GM12878 (cell line): Measurements from ENCODE around the gene TCF7L1. TPM values are rescaled to one million over a fixed set of nuclear protein-coding genes. Genes with fewer than 3 reads are reported as not detected.

Experiments
- ATAC-seq: fragments of 200-7000 bp; cut with Tn5 transposase; 3 replicates; pipeline ENCODE4 v1.9.1; 2020; ENCODE audit warnings: mild to moderate bottlenecking, moderate library complexity
- BruUV-seq: library from RNA; stranded (reverse); fragments of 400-500 nt; replicated peaks from 2 replicates; lab custom pipeline; 2021; lab: Mats Ljungman, UMichigan
- CTCF ChIA-PET: fragments of 300-600 bp; sonication (Branson Sonifier 250); formaldehyde crosslinking; extraction: SDS; loops from one replicate; lab custom pipeline; 2021; ENCODE audit warnings: inconsistent platforms; lab: Yijun Ruan, JAX
- POLR2A ChIA-PET: fragments of 350-600 bp; formaldehyde crosslinking; extraction: SDS; loops from one replicate; lab custom pipeline; 2021; ENCODE audit warnings: inconsistent platforms; lab: Charles Lee
- RAD21 ChIA-PET: fragments of 300-600 bp; sonication (Branson Sonifier 250); formaldehyde crosslinking; loops from one replicate; lab custom pipeline; 2023; ENCODE audit warnings: antibody characterized with exemption; ENCODE audit not compliant: unreplicated experiment; lab: Charles Lee
- SMC1A ChIA-PET: fragments of 300-600 bp; sonication (Branson Sonifier 250); formaldehyde crosslinking; loops from one replicate; lab custom pipeline; 2023; ENCODE audit not compliant: unreplicated experiment, uncharacterized antibody; lab: Charles Lee
- DNase-seq: peaks from one replicate; pipeline ENCODE4 v3.0.0-alpha.2; 2011; ENCODE audit warnings: low read depth, low spot score
- FAIRE-seq: peaks from 3 replicates; lab custom pipeline; 2011; peaks lifted over from hg19 to GRCh38; lab: Jason Lieb, UNC
- H2AFZ ChIP-seq: 2 replicates; pipeline ENCODE4 v1.6.0; 2011; ENCODE audit warnings: low read depth, low read length, control low read depth; ENCODE audit not compliant: control insufficient read depth
- H3K27ac ChIP-seq: 2 replicates; pipeline ENCODE4 v1.5.1; 2011; ENCODE audit warnings: control low read depth; ENCODE audit not compliant: control insufficient read depth, insufficient read depth
- H3K27me3 ChIP-seq, 2 experiments: replicated peaks in 1 of 2; 2 replicates each; pipeline versions ENCODE4 v1.6.0 to v1.6.1; 2011; ENCODE audit warnings: low read length in 1 of 2; ENCODE audit not compliant: control insufficient read depth in 2 of 2, insufficient read depth in 2 of 2
- H3K36me3 ChIP-seq, 2 experiments: 2 replicates each; pipeline ENCODE4 v1.5.1; 2011; ENCODE audit warnings: low read length in 1 of 2; ENCODE audit not compliant: control insufficient read depth in 2 of 2, insufficient read depth in 2 of 2
- H3K4me1 ChIP-seq: 2 replicates; pipeline ENCODE4 v1.6.1; 2011; ENCODE audit warnings: mild to moderate bottlenecking, low read length, moderate library complexity, mixed read lengths; ENCODE audit not compliant: control insufficient read depth, insufficient read depth
- H3K4me2 ChIP-seq: 2 replicates; pipeline ENCODE4 v1.6.0; 2011; ENCODE audit warnings: control low read depth; ENCODE audit not compliant: control insufficient read depth, insufficient read depth
- H3K4me3 ChIP-seq: fragments of 200-600 bp; sonication (generic); 2 replicates; pipeline ENCODE4 v1.5.1; 2016
- H3K79me2 ChIP-seq: 2 replicates; pipeline ENCODE4 v1.6.0; 2011; ENCODE audit warnings: low read length; ENCODE audit not compliant: control insufficient read depth, insufficient read depth
- H3K9ac ChIP-seq: 2 replicates; pipeline ENCODE4 v1.8.0; 2011; ENCODE audit warnings: low read length, control low read depth, mixed read lengths; ENCODE audit not compliant: control insufficient read depth, insufficient read depth
- H3K9me3 ChIP-seq: replicated peaks from 3 replicates; pipeline ENCODE4 v1.5.1; 2011; ENCODE audit warnings: mild to moderate bottlenecking, low read length; ENCODE audit not compliant: control insufficient read depth, insufficient read depth
- H4K20me1 ChIP-seq: 2 replicates; pipeline ENCODE4 v1.6.0; 2011; ENCODE audit not compliant: control insufficient read depth, insufficient read depth
- BCL11A ChIP-seq: IDR thresholded peaks from 2 replicates; pipeline ENCODE4 v1.6.1; 2011; ENCODE audit warnings: low read depth, low read length
- CBX3 ChIP-seq: fragments of 200-600 bp; sonication (generic); IDR thresholded peaks from 2 replicates; pipeline ENCODE4 v1.6.1; 2016; ENCODE audit warnings: low read depth, borderline replicate concordance
- CHD1 ChIP-seq: IDR thresholded peaks from 2 replicates; pipeline ENCODE4 v1.6.1; 2012; ENCODE audit warnings: low read depth, low read length, improper control_type of control experiment
- EZH2 ChIP-seq: IDR thresholded peaks from 2 replicates; pipeline ENCODE4 v1.6.1; 2012; ENCODE audit warnings: low read depth, mild to moderate bottlenecking, control low read depth, inconsistent platforms, low read length, borderline replicate concordance; ENCODE audit not compliant: control insufficient read depth
- GATAD2B ChIP-seq: fragments of 450-650 bp; conservative IDR thresholded peaks from 2 replicates; pipeline ENCODE4 v1.6.1; 2017; ENCODE audit warnings: low read depth, mild to moderate bottlenecking, moderate library complexity
- HDAC2 ChIP-seq: fragments of 200-600 bp; sonication (generic); IDR thresholded peaks from 2 replicates; pipeline ENCODE4 v1.6.1; 2017
- PML ChIP-seq: IDR thresholded peaks from 2 replicates; pipeline ENCODE4 v1.6.1; 2012; ENCODE audit warnings: low read length, inconsistent platforms
- POLR2AphosphoS2 ChIP-seq: IDR thresholded peaks from 2 replicates; pipeline ENCODE4 v1.6.1; 2011; ENCODE audit warnings: low read depth, mild to moderate bottlenecking, low read length, improper control_type of control experiment, moderate library complexity
- RBBP5 ChIP-seq: fragments of 200-600 bp; sonication (generic); conservative IDR thresholded peaks from 2 replicates; pipeline ENCODE4 v1.6.1; 2016
- SIN3A ChIP-seq: IDR thresholded peaks from 2 replicates; pipeline ENCODE4 v1.6.1; 2012; ENCODE audit warnings: low read depth, low read length, improper control_type of control experiment
- YBX1 ChIP-seq: fragments of 450-650 bp; IDR thresholded peaks from 2 replicates; pipeline ENCODE4 v1.6.1; 2016; ENCODE audit warnings: antibody characterized with exemption
- WGBS: methylation state at CpG from one replicate; pipeline ENCODE4 v1.1.6; 2016; ENCODE audit warnings: low lambda C conversion rate; ENCODE audit not compliant: insufficient replicate concordance, insufficient coverage; ENCODE audit errors: missing lambda C conversion rate; 5-methylcytosine and 5-hydroxymethylcytosine counted together
- in situ Hi-C: fragments of 300-500 bp; cut with MboI; formaldehyde crosslinking; loops from 9 replicates; pipeline ENCODE4 v1.14.3; 2018; ENCODE audit warnings: mixed read lengths
- intact Hi-C: fragments of 100-400 bp; cut with micrococcal nuclease; formaldehyde crosslinking; loops from one replicate; pipeline ENCODE4 v1.14.2; 2022; ENCODE audit not compliant: unreplicated experiment
- polyA plus RNA-seq, 11 experiments: library from polyadenylated mRNA; depleted of rRNA in 4 of 11; unstranded in 6 of 11; stranded (reverse) in 5 of 11; fragments of >200 nt; fragmentation: Nextera tagmentation in 4 of 11; fragmentation: Illumina TruSeq in 1 of 11; extraction: Ambion mirVana in 4 of 11; extraction: Trizol in 1 of 11; gene quantifications; 1 replicate in 1 of 11; 2 replicates in 10 of 11; pipeline versions ENCODE4 v1.2.1 to v1.2.3, GENCODE V29; 2011 to 2016; ENCODE audit warnings: inconsistent platforms in 2 of 11, missing spikeins in 2 of 11, low read depth in 1 of 11
- total RNA-seq, 4 experiments: library from RNA; depleted of rRNA in 3 of 4; stranded (reverse); fragments of >200 nt in 3 of 4; fragmentation: Illumina TruSeq in 1 of 4; extraction: Trizol in 1 of 4; gene quantifications; 2 replicates each; pipeline versions ENCODE4 v1.2.1 to v1.2.3, GENCODE V29; 2013 to 2021
- TF ChIP-seq, protein P1 (sequence below): fragments of 450-650 bp; formaldehyde crosslinking; IDR thresholded peaks from 2 replicates; pipeline ENCODE4 v1.4.0; 2020; ENCODE audit warnings: mild to moderate bottlenecking, moderate library complexity

The TCF7L1 gene
- total and polyA plus RNA-seq, 10 of the 15 experiments (the other 5 are each of a cell fraction or from before 2014, with no cell fraction given), result 0.03 to 0.11 (median 0.10) TPM; not detected in 7

- Histone ChIP-seq H3K27me3 (no peaks in the 10 kb centered on the region; a peak in 1 of 4 replicates), H3K4me2 (no peak overlapping the region)
- TF ChIP-seq CHD1 (no peak), EZH2 (no peak), GATAD2B (no peak), YBX1 (no peak), RBBP5 (no peak), BCL11A (no peak), SIN3A (no peak), CBX3 (no peak), PML (no peak), POLR2AphosphoS2 (no peak), HDAC2 (no peak)
- TF ChIP-seq, protein P1, sequence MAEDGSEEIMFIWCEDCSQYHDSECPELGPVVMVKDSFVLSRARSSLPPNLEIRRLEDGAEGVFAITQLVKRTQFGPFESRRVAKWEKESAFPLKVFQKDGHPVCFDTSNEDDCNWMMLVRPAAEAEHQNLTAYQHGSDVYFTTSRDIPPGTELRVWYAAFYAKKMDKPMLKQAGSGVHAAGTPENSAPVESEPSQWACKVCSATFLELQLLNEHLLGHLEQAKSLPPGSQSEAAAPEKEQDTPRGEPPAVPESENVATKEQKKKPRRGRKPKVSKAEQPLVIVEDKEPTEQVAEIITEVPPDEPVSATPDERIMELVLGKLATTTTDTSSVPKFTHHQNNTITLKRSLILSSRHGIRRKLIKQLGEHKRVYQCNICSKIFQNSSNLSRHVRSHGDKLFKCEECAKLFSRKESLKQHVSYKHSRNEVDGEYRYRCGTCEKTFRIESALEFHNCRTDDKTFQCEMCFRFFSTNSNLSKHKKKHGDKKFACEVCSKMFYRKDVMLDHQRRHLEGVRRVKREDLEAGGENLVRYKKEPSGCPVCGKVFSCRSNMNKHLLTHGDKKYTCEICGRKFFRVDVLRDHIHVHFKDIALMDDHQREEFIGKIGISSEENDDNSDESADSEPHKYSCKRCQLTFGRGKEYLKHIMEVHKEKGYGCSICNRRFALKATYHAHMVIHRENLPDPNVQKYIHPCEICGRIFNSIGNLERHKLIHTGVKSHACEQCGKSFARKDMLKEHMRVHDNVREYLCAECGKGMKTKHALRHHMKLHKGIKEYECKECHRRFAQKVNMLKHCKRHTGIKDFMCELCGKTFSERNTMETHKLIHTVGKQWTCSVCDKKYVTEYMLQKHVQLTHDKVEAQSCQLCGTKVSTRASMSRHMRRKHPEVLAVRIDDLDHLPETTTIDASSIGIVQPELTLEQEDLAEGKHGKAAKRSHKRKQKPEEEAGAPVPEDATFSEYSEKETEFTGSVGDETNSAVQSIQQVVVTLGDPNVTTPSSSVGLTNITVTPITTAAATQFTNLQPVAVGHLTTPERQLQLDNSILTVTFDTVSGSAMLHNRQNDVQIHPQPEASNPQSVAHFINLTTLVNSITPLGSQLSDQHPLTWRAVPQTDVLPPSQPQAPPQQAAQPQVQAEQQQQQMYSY (CRISPR knock-in tag), result no peak
- TF ChIP-seq, all 136 proteins: peak for 0
- H2AFZ ChIP-seq, result no peak overlapping the region
- no peak overlapping the region for H3K9ac ChIP-seq
- FAIRE-seq, result no peak
- intact Hi-C loops (no loop called here), in situ Hi-C loops (no loop called here)
- H3K4me3 ChIP-seq, result no peak overlapping the region
- RAD21 ChIA-PET, result no interaction called here
- H3K27ac ChIP-seq, result no peak overlapping the region
- SMC1A ChIA-PET, result no interaction called here
- DNase-seq, result no peak
- no peaks in the 10 kb centered on the region for H3K36me3 ChIP-seq
- no peaks in the 10 kb centered on the region for H3K9me3 ChIP-seq
- H3K4me1 ChIP-seq, result peaks cover 19% of the 10 kb centered on the region
- POLR2A ChIA-PET, result no interaction called here
- no peaks in the 10 kb centered on the region for H4K20me1 ChIP-seq
- H3K79me2 ChIP-seq, result no peaks in the 10 kb centered on the region
- no peak for ATAC-seq
- CTCF ChIA-PET, result interaction anchor here (1.2 kb wide), 1 partner anchor 11 kb away, joined by 3 read pairs; no protein-coding TSS in a partner anchor
- no TSS peak for BruUV-seq
- WGBS, result 54% methylated on average over 9 of the region's 9 CpGs
These were observed 174.3 kb downstream of the TCF7L1 start for GRCh38 chr2:85307527-85307897.
